HG02642 (cell line): Measurements from ENCODE around the gene PHF21B.

ENCODE experiments used
- ATAC-seq: cut with Tn5 transposase; IDR thresholded peaks from one replicate; pipeline ENCODE4 v1.9.1; 2021; ENCODE audit warnings: mild to moderate bottlenecking; ENCODE audit not compliant: unreplicated experiment, poor library complexity

Gene PHF21B

DNA sequence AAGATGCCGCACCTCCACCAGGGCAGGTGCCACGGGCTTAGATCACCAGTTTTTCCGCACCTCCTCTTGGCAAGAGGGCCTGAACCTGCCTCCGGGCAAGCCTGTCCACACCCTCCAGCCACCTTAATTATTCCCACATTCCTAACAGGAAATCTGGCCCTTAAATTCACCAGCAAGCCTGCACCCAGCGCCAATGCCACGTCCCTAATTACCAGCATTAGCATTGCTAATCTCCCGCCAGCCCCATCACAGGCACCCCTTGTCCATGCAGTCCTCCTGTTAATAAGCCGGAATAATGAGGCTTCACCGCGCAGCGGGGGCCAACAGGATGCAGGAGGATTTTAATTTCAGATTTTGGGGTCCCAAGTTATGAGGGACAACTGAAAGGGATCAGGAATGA is 69.7 kb downstream of the PHF21B start:
- no peak for ATAC-seq

DNA sequence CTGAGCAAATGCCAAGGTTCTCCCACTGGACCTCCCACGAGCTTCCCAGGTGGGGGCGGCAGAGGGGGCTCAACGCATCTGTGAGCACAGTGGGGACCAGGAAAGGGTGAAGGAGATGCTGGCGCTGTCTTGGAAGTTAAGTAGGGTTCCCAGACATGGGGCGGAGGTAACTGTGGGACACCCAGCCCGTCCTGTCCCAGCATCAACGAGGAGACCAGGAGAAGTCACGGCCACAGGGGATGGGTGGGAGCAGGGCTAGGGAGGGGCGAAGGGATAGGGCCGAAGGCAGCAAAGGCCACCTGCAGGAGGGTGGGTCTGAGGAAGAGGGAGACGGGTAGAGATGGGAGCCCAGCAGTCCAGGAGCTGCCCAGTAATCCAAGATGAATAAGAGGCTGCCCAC is 70.4 kb downstream of the PHF21B start:
- no peak for ATAC-seq

DNA sequence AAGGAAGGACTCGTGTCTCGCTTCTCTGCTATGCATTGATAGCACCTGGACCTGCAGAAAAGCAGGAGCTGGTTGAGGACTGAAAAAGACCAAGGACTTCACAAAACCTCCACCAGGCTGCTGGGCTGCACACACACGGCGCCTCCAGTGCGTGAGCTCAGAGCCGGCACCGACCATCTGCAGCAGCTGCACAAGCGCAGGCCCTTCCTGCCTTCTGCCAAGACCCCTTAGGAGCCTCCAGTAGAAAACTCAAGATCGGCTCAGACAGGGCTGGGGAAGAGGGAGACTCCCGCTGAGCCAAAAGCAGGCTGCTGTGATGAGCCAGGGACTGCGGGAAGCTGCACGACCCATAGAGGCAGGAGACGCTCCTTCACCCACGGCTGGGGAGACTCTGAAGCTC is 70.9 kb downstream of the PHF21B start:
- ATAC-seq, result no peak

DNA sequence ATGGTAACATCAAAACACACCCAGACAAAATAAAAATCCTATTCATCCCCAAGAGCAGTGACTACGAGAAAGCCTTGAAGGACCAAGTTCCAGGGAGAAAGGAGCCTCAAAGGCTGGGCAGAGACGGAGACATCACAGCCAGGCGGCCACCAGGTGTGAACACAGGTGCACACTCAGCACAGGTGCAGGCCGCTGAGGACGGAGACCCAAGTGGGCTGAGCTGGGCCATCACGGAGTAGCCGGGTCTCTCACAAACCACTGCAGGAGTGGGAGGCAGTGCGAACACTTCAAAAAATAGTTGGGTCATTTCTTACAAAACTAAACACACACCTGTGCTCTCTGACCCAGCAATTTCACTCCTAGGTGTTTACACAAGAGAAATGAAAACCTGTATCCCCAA is 72.6 kb downstream of the PHF21B start:
- ATAC-seq, result no peak

DNA sequence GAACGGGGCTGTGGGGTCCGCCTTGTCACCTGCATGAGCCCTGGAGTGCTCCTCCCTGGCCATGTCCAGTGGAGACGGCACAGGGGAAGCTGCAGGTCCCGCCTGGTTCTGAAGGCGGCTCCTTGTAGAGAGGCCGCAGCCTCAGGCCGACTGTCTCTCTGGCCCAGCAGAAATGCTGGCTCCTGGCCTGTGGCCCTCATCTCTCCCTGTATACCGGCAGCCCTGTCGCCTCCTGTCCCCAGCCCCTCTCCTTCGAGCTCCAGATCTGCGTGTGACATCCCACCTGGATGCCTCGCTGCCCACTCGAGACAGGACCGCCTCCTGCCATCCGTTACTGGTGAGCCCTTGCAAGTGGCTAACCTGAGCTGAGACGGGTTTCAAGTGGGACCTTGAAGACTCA is 73.6 kb downstream of the PHF21B start:
- no peak for ATAC-seq

DNA sequence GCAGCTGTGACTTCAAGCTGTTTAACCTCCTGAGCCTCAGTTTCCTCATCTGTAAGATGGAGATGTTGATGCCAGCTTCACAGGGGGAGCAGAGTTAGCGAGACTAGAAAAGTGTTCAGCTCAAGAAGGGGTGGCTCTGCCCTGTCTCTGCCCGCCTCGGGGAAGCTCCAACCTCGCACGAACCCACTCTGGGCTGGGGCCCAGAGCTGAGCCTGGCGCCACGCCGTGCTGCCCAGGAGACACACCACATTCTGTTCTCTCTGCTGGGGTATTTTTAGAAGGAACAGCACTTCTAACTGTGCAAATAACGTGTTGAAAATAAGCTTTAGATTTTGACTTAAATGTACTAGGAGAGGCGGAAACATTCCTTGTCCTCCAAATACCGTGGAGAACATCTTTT is 74.1 kb downstream of the PHF21B start:
- no peak for ATAC-seq

DNA sequence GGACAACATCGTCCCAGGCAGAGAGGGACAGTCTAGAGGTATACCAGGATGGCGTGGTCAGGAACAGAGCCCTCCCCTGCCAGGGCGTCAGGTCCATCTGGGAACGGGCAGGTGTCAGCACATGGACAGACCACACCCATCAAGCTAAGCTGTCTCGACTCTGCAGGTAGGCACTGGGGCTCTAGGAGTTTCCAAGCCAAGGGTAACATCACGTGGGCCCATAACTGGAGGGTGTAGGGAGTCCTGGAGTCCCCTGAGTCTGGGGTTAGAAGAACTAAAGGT is 75.4 kb downstream of the PHF21B start:
- ATAC-seq, result no peak

DNA sequence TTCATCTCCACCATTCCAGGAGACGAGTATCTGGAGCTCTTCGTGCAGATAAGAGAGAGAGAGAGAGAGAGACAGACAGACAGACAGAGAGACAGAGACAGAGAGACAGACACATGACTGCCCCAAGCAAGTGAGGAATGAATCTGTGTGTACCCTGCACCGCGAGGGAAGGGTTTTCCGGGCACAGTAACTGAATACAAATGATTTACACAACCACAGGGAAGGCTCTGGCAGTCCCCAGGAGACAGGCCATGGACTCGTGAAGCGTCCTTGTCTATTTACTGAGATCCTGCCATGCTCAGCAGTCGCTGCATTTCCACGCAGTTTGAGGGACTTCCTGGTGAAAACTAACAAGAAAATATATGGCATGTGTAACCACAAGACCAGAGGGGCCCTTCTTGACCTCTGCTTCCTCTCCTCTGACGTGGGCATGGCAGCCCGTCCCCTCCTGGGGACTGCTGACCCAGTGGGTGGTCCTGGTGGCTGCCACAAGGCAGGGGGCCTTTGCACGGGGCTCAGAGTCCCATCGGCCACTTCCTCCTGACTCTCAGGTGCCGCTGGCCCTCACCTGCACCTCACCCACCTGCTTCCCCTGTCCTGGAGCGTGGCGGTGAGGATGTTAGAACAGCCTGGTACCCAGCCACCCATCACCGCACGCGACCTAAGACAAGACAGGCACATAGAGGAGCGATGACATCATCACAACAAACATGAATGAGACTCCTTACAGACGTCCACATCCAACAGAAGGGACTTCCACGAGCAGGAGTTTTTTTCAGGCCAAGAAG is 75.9 kb downstream of the PHF21B start:
- no peak for ATAC-seq

DNA sequence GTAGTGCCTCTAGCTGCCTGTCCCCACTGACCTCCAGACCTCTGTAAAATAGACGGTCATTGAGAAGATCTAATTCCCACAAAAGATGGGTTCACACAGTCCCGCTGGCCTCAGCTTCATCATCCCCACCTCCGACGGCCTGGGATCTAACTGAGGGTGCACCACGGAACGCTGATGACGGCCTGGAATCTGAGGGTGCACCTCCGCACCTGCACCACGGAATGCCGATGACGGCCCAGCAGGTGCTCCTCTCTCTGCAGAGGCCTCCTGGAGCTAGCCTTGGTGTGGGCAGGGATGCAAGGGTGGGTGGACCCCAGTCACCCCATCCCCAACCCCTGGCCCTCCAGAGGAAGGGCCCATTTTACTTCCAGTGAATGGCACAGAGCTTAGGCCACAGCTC is 77.3 kb downstream of the PHF21B start:
- no peak for ATAC-seq

DNA sequence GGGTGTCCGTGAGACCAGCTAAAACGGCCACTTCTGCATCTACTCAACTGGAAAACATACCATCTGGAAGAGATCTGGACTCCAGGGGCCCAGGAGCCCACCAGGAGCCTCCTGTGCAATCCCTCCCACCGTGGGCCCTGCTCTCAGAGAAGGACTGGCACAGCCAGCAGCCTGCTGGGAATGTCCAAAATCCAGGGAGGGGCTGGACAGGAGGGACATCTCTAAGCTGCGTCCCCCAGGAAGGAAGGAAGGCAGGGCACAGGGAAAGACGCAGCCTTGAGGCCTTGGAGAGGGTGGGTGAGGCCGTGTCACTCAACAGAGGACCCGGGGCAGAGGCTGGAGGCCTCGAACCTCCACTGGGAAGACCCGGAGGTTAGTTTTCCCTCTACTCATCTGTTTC is 78.0 kb downstream of the PHF21B start:
- ATAC-seq, result no peak

DNA sequence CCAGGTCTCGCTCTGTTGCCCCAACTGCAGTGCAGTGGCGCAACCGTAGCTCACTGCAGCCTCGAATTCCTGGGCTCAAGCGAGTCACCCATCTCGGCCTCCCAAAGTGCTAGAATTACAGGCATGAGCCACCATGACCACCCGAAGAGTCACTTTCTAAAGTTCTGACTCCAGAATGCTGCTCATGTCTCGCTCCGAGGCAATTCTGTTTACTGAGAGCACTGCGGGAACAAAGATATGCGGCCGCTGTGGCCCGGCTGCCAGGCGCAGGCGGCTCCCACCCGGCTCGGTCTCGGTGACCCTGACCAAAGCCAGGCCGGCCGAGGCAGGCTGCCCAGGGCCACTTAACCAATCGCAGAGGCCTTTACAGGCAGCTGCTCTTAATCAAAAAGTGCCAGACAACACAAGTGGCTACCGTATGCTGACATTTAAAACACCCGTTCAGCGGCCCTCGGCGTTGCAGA is 78.7 kb downstream of the PHF21B start:
- ATAC-seq, result no peak

DNA sequence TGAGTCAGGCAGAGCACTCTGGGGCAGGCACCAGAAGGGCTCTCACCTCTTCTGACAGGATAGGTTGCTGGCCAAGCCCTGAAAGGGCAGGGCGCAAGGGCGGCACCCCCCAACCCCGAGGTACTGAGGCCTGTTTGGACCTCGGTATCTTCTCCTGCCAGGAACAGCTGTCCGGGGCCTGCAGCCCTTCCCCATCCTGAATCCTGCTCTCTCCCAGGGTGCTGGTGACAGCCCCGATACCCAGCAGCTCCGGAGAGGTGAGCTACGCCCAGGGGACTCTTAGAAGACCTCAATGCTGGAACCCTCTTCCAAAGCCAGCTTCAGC is 79.1 kb downstream of the PHF21B start:
- ATAC-seq, result no peak

DNA sequence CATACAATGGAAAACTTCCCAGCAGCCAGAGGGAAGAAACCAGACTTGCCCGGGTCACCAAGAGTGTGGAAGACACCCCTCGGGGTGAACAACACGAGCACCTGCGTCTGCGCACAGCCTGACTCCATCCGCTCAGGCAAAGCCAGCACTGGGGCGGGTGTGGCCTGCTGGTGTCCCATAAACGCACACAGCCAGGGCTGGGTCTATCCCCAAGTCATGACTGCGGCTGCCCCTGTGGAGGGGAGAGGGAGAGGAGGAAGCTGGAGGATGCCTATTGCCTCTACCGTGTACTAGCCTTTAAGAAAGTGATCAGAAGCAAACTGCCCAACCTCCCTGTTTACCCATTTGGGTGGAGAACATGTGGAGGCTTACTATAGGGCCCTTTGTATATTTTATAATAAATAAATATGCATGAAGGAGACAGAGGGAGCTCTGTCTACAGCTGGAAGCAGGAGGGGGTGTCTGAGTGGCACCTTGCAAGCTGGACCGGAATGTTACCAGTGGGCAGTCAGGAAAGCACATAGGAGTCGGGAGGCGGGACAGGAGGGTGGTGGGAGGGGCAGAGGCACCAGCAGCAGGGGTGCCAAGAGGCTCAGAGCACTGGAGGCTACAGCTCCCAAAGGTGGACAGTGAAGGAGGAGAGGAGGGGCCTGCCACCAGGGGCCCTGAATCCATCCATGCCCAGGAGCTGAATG is 79.6 kb downstream of the PHF21B start:
- no peak for ATAC-seq

DNA sequence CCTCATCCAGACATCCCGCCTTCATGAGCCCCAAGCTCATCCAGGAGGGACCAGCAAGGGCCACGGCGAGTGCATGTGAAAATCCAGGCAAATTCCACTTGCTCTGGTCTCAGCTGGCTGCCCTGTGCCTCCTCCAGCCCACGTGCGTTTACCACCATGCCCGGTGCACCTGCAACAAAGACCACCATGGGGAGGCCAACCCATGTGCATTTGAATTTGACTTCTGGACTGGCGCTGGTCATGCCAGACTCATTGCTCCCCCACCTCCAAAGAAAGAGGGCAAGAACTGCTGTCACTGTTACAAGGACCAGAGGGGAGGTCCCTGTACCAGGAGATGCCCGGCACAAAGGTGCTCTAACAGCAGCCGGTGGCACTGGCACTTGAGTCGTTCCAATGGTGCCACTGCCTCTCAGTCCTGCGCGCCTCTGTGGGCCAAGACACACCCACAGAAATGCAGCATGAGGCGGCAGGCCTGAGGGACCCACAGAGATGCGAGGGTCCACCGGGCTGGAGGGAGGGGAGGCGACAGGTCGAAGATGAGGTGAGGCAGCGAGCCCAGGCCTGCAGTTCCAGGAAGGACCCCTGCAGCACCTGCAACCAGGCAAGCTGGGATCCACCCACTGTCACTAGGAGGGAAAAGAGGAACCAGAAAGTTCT is 80.3 kb downstream of the PHF21B start:
- no peak for ATAC-seq

DNA sequence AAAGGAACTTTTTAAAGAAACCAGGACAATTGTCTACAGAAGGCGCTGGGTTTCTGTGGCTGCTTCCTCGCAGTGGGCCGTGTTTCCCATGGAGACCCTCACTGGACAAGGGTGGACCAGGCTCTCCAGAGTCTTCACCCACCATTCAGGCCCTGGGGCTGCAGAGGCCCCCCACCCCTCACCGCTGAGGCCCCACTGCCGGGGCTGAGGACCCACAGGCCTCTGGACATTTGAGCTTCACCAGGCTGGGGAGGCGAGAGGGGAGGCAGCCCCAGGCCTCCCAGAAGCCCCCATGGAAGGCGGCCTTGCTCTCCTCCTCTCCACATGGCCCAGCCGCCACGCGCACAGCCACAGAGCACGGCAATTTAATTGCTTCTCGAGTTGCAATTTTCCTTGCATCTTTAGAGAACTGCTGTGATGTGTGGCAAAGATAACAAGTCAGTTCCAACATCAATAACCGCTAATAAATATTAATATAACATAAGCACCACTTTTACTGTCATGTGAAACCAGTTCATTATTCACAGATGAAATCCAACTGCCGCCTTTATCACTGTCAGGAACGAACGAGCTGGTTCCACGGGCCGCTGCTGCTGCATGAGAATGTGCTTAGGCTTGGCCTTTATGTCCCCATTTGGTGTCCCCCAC is 81.0 kb downstream of the PHF21B start:
- ATAC-seq, result no peak

DNA sequence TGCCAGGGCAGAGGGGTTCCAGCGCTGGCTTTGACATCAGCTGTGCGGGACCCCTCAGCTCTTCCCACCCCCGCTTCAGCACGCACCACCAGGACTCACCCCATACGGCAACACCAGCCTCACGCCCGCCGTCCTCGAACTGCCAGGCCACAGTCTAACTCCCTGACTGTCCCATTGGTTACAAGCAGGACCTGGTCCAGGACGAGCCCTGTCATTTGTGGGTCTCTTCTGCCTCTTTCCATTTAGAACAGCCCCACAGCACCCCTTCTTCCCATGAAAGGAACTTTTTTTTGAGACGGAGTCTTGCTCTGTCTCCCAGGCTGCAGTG is 81.7 kb downstream of the PHF21B start:
- no peak for ATAC-seq

DNA sequence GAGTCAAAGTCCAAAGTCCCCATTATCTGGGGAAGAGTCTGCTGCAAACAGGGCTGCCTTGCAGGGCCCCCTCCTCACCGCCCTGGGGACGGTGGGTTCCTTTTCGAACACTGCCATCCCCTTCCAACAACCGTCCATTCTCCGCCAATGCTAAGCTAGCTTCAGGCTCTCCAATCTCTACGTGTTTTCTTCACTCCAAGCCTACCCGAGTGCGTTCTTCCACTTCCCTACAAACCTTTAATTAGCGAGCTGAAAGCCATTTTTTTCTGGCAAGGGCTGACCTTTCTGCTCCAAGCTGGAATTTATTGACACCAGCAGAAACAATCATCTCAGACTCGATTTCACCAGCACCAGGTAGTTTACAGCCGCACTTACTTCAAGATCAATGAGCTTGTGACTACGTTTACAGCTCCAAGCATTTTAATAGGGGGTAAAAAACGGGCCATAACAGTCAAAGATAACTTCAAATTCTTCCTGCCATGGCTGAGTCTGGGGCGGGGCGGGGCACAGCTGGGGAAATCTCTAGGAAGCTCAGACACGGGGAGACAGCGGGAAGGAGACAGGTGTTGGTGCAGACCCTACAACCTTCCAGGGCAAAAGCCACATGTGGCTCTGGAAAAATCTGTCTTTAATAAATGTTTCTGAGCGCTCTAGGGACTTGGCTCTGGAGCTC is 82.2 kb downstream of the PHF21B start:
- no peak for ATAC-seq

DNA sequence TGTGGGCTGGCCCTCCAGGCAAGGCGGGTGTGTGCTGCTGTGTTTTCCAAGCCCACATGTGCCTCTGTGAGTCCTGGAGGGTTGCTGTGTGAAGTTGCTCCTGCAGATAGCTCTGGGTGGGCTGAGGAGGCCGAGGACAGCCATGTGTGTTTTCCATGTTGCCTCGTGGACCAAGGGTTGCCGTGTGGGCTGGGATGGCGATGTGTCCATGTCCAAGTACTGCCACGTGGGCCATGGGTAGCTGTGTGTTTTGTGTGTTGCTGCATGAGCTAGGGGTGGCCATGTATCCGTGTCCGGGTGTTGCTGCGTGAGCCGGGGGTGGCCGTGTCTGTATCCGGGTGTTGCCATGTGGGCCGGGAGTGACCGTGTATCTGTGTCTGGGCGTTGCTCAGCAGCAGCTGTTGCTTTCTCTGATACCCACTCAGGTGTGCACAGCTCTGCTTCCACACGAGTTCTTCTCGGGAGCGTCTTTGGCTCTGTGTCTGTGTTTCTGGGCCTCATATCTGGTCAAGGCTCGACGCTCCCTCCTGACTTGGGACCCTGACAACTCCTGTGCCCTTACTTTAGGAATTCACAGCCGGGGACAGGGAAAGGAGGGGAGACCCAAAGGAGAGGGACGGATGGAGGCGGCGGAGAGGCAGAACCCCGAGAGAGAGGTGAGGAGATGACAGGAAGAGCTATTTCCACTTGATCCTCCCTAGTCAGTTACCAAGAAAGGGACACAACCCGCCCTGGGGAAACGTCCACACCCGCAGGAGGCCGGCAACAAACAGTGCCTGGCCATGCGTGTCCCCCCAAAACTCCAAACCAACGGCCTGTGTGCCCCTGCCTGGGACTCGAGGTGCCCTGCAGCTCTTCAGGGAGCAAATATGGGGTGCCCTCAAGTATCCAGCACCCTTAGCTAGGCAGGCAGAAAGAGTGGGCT is 83.1 kb downstream of the PHF21B start:
- ATAC-seq, result no peak

DNA sequence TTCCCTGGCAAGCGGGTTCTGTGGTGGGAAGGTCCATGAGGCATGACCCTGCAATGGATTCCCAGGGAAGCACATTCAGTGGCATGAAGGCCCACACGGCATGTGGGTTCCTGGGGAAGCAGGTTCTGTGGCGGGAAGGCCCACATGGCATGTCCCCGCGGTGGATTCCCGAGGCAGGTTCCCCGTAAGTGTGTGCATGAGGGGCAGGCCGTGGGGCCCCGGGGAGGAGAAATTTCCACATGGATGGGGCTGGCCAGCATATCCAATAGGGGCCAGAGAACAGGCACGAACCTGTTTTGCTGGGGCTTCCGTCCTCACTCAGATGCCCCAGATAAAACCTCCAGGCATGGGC is 83.7 kb downstream of the PHF21B start:
- no peak for ATAC-seq
